Left ventricle myocardium inferior (tissue), 1 donor: Measurements from ENCODE around the gene DHODH. TPM values are rescaled to one million over a fixed set of nuclear protein-coding genes. Genes with fewer than 3 reads are reported as not detected.

Source experiments
- DNase-seq: peaks from one replicate; pipeline ENCODE4 v3.0.0-alpha.2; 2020
- H3K27ac ChIP-seq: fragments of 200-600 bp; replicated peaks from 2 replicates; pipeline ENCODE4 v1.8.0; 2021
- H3K27me3 ChIP-seq: fragments of 200-600 bp; 2 replicates; pipeline ENCODE4 v1.8.0; 2021; ENCODE audit warnings: low read depth
- H3K36me3 ChIP-seq: fragments of 200-600 bp; 2 replicates; pipeline ENCODE4 v1.8.0; 2021
- H3K4me1 ChIP-seq: fragments of 200-600 bp; 2 replicates; pipeline ENCODE4 v1.8.0; 2021
- H3K4me3 ChIP-seq: fragments of 200-600 bp; 2 replicates; pipeline ENCODE4 v1.8.0; 2021; ENCODE audit warnings: mild to moderate bottlenecking, moderate library complexity
- H3K9me3 ChIP-seq: fragments of 200-600 bp; replicated peaks from 2 replicates; pipeline ENCODE4 v1.8.0; 2021
- CTCF ChIP-seq: fragments of 200-600 bp; IDR thresholded peaks from 2 replicates; pipeline ENCODE4 v1.8.0; 2021; ENCODE audit warnings: antibody characterized with exemption, mild to moderate bottlenecking, borderline replicate concordance
- intact Hi-C: fragments of 100-400 bp; cut with micrococcal nuclease; formaldehyde crosslinking; loops from one replicate; pipeline ENCODE4 v1.11.0; 2022
- total RNA-seq: library from RNA; stranded (reverse); fragmentation: NEBNext Ultra II Directional; extraction: Animal tissue kit (Norgen Biotek cat#: 25700); gene quantifications from one replicate; pipeline ENCODE4 v1.2.1, GENCODE V29; 2021
- donor health status: DM: no; HTN: yes; CAD: no; lungs with severe emphysema.

Gene DHODH
- total RNA-seq, 1 donor from 2014 or later, result 8.1 TPM

- no peak for DNase-seq
- Histone ChIP-seq H3K36me3 (peaks cover 68% of the 10 kb centered on the region), H3K27ac (no peak overlapping the region), H3K4me1 (no peaks in the 10 kb centered on the region), H3K27me3 (no peaks in the 10 kb centered on the region), H3K9me3 (no peaks in the 10 kb centered on the region), H3K4me3 (no peak overlapping the region)
- intact Hi-C loops, result no loop called here
- no peak for TF ChIP-seq CTCF
Measured at GRCh38 chr16:72023962-72024361, 15.4 kb downstream of the DHODH start.

GRCh38 chr16:72024862-72025382 lies 16.4 kb downstream of the DHODH start:
- intact Hi-C loops, result no loop called here
- no peak overlapping the region for H3K4me3 ChIP-seq
- H3K27ac ChIP-seq, result no peak overlapping the region
- no peaks in the 10 kb centered on the region for H3K27me3 ChIP-seq
- no peaks in the 10 kb centered on the region for H3K4me1 ChIP-seq
- no peak for TF ChIP-seq CTCF
- no peak for DNase-seq
- H3K9me3 ChIP-seq, result no peaks in the 10 kb centered on the region
- peaks cover 65% of the 10 kb centered on the region for H3K36me3 ChIP-seq

GRCh38 chr16:72025404-72026114 lies 17.0 kb downstream of the DHODH start:
- DNase-seq, result no peak
- H3K36me3 ChIP-seq, result peaks cover 63% of the 10 kb centered on the region
- H3K27me3 ChIP-seq, result no peaks in the 10 kb centered on the region
- no peaks in the 10 kb centered on the region for H3K9me3 ChIP-seq
- H3K27ac ChIP-seq, result no peak overlapping the region
- intact Hi-C loops, result no loop called here
- no peak overlapping the region for H3K4me3 ChIP-seq
- H3K4me1 ChIP-seq, result no peaks in the 10 kb centered on the region
- no peak for TF ChIP-seq CTCF

- no peak for DNase-seq
- no peak overlapping the region for H3K4me3 ChIP-seq
- H3K4me1 ChIP-seq, result no peaks in the 10 kb centered on the region
- no peaks in the 10 kb centered on the region for H3K27me3 ChIP-seq
- intact Hi-C loops, result no loop called here
- H3K27ac ChIP-seq, result no peak overlapping the region
- peaks cover 42% of the 10 kb centered on the region for H3K36me3 ChIP-seq
- no peak for TF ChIP-seq CTCF
- H3K9me3 ChIP-seq, result no peaks in the 10 kb centered on the region
Measured at GRCh38 chr16:72027669-72028378, 19.3 kb downstream of the DHODH start.

GRCh38 chr16:72029567-72030271 lies 21.2 kb downstream of the DHODH start:
- H3K4me1 ChIP-seq, result no peaks in the 10 kb centered on the region
- no peaks in the 10 kb centered on the region for H3K9me3 ChIP-seq
- no peaks in the 10 kb centered on the region for H3K27me3 ChIP-seq
- no peak overlapping the region for H3K27ac ChIP-seq
- intact Hi-C loops, result no loop called here
- no peak overlapping the region for H3K4me3 ChIP-seq
- no peak for DNase-seq
- H3K36me3 ChIP-seq, result peaks cover 31% of the 10 kb centered on the region
- TF ChIP-seq CTCF, result no peak
